ENCODE measurements around the gene CCND2. TPM values are rescaled to one million over a fixed set of nuclear protein-coding genes. Genes with fewer than 3 reads are reported as not detected.

Gene CCND2
- polyA plus RNA-seq, 3 donors = 42.2 to 56.1 (median 52.6) TPM

DNA sequence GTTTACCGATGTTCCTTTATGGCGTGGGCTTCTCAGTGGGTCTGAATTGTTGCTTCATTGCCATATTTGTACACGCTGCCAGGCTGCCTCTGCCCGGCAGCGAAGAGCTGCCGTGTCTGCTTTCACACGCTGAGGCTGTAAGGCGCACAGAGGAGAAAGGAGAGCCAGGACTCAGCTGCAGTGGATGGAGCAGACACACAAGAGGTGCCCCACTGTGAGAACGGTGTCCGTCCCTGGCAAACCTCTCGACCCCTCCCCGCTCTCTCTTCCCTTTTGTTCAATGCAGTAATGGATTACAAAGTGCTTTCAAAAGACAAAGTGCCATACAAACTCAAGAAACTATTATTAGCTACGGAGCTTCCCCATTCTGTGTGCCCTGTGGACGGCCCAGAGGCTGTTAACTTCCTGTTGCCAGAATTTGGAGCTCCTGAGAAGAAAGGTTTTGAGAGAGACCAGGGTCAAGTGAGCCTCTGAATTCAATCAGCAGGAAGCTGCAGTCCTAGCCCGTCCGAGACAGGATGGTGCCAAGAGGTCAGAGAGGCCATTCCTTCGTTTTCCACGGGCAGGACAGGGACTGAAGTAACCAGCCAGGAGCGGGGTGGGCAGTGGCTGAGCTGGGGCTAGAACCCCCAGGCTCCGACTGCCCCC is 15.8 kb downstream of the CCND2 start:
- no peak for DNase-seq (ENCODE audit: low read depth in 3 of 3, low spot score in 2 of 3)

DNA sequence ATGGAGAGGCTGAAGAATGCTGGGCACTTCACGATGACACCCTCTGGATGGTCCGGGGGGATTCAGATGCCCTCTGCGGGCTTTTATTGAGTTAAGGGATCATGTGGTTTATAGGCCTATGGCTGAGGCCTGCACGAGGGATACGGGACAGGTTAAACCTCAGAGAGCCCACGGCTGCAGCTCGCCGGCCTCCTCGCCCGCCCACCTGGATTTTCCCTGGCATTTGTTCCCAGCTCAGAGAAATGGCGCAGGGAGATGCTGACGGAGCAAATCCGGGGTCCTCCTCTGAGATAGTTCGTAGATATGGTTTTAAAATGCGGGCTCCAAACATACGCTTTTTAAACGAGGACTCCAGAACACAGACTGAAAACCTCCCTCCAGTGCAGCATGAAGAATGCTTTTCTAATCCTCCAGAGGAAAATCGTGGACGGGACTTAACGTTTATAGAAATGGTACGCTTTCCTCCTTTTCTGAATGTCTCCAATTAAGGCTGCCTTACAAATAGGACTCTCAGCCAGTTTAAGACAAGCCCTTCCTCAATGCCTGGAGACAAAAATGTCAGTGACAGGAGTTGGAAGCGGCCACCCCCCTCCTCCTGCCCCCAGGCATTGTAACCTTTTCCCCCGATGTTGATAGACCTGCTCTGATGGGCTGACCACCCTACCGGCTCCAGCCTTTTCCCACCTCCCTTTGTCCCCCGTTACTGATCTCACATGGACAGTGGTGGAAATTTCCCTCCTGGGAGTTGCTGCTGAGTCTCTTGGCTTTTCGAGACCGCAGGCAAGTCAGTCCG is 16.6 kb downstream of the CCND2 start:
- no peak for DNase-seq (ENCODE audit: low read depth in 3 of 3, low spot score in 2 of 3)

DNA sequence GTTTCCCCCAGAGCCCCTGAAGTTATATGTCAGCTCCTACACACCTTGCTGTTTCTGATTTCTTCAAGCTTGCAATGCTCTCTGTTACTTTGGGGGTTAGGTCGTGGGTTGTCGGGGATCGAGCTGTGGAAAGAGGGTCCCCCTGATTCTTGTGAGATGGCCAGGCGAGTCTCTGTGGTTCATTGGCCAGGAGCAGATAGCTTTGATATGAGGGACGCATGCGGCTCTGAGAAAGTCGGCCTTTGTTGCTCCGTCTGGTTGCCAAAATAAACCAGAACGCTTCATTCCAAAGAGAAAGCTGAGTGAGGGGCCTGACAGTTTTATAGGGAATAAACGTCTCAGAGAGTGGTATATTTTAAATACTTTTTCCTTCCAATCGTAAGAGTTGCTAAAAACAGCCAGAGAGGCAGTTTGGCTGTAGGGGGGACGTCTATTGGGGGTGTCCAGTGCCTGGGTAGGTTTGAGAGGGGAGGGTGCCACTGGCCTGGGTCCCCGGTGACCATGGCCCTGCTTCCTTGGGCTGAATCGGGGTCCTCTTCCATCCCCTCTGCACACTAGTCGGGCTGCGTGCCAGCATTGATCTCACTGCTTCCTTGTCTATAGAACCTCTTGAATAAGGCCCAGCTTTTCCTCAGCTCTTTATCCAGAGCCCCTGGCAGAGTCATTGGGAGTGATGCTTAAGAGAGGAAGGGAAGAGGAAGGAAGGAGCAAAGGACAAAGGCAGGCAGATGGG is 18.9 kb downstream of the CCND2 start:
- no peak for DNase-seq (ENCODE audit: low read depth in 3 of 3, low spot score in 2 of 3)

DNA sequence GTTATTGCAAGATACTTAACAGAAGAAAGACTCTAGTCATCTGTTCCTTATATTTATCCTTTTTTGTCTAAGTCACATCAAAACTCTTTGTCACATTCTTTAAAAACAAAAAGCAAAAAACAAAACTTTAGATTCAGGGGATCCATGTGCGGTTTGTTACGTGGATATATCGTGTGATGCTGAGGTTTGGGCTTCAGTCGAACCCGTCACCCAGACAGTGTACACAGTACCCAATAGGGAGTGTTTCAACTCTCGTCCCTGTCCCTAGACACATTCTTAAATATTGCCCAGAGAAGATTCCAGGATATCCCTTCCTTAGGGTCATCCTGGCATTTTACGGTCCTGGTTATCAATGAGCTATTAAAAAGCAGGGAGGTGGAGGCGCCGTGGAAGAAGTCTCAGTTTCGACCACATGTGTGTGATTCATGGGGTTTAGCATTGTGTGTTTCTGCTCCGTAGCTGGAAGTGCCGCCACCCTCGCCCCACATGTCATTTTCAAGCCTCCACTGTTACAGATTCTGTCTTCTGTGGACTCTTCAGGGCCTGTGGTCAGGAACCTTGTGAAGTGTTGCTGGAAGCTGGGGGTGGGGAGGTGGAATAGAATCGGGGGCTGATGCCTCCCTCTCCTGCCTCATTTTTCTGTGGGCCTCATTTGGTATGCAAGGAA is 19.9 kb downstream of the CCND2 start:
- DNase-seq (ENCODE audit: low read depth in 3 of 3, low spot score in 2 of 3) = no peak

DNA sequence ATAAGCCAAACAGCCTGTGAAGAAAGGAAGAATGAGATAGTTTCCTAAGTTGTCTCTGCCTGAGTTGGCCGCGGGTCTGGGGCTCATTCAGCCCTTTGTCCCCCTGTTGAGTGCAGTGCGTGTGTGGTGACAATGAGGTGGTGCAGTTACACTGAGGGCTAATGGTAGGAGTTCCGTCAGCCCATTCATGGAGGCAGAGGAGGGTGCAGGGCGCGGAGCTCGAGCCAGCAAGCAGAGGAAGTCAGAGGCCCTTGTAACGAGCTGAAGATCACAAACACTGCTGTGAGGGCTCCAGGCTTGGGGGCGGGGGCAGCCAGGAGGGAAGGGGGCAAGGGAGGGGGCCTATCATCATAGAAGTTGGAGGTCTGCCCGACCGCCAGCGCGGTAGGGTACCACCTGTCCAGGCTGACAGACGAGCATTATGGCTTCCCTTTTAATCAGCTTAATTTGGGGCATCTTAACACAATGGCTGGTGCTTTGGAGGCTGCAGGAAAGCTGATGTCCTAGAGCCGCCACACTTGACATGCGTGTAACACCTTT is 20.5 kb downstream of the CCND2 start:
- no peak for DNase-seq (ENCODE audit: low read depth in 3 of 3, low spot score in 2 of 3)

DNA sequence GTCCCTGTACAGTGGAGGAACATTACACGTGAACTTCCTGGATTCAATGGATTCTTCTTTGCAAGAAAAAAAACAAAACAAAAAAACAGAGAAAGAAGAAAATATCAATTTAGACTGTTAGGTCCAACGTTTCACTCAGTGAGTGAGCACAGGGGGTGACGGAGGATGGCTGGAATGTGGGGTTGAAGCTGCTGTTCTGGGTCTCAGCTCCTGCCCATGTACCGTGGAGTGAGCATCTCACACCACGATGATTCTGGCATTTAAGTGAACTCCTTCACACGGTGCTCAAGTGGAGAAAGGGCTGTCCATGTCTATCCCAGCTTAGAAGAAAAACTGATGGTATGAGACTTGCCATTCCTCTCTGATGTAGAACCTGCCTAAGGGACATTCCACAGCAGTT is 23.2 kb downstream of the CCND2 start:
- DNase-seq (ENCODE audit: low read depth in 3 of 3, low spot score in 2 of 3) = no peak

DNA sequence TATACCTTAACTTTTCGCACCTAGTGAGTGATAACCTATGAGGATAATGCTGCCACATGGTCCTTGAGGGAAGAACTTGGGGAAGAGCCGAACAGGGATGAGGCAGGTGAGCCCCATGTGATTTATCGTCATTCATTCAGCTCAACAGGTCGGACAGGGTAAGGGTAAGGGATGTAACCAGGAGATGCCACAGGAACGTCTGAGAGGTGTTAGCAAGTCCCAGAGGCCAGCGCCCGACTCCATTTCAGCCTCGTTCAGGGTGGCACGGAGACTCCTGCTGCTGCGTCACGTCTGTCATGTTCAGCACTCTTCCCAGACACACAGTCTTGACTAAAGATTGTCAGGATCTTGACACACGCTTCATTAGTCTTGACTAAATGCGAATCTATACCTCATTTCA is 24.1 kb downstream of the CCND2 start:
- DNase-seq (ENCODE audit: low read depth in 3 of 3, low spot score in 2 of 3) = no peak

DNA sequence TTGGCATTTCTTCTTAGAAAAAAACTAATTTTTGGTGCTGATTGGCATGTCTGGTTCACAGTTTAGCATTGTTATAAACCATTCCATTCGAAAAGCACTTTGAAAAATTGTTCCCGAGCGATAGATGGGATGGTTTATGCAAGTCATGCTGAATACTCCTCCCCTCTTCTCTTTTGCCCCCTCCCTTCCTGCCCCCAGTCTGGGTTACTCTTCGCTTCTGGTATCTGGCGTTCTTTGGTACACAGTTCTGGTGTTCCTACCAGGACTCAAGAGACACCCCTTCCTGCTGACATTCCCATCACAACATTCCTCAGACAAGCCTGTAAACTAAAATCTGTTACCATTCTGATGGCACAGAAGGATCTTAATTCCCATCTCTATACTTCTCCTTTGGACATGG is 27.3 kb downstream of the CCND2 start:
- DNase-seq (ENCODE audit: low read depth in 3 of 3, low spot score in 2 of 3) = no peak

DNA sequence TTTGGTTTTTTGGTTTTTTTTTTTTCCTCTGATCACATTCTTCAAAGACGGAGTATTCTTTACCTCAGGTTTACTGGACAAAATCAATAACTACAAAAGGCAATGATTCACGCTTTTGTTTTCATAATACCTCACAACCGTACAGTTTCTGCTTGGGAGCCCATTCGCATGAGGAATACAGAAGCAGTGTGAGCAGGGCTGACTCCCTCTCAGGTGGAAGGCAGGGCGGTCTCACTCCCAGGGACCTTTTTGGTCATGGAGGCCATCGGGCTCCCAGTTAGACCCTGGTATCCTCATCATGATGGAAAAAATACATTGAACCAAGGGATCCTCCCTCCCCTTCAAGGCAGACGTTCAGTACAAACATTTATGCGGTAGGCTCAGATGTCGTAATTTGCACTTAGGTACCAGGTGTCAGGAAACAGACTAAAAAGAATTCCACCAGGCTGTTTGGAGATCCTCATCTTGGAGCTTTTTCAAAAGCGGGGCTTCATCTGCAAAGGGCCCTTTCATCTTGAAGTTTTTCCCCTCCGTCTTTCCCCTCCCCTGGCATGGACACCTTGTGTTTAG is 28.5 kb downstream of the CCND2 start:
- DNase-seq (ENCODE audit: low read depth in 3 of 3, low spot score in 2 of 3) = no peak

DNA sequence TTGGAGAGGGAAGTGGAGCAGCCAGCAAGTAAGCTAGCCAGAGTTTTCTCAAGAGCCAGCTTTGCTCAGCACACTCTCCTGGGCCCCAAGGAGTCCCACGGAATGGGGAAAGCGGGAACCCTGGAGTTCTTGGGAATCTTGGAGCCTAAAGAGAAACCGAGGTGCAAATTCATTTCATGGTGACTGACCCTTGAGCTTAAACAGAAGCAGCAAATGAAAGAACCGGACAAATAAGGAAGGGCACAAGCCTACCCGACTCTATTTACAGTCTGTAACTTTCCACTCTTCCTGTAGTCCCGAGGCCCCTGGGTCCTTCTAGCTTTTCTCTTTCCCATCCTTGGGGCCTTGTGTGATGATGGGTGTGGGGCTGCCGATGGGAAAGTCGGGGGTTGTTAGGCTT is 29.3 kb downstream of the CCND2 start:
- DNase-seq (ENCODE audit: low read depth in 3 of 3, low spot score in 2 of 3) = no peak

DNA sequence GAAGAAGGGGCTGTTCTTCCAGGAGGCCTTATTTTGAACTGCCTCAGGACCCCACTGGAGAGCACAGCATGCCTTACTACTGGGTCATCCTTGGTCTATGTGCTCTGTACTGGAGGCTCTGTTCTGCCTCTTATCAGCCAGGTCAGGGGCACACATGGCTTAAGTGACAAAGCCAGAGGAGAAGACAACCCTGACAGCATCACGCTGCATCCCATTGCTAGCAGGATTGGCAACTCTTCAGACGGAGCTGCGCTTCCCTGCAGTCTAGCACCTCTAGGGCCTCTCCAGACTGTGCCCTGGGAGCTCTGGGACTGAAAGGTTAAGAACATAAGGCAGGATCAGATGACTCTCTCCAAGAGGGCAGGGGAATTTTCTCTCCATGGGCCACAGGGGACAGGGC is 30.2 kb downstream of the CCND2 start:
- DNase-seq (ENCODE audit: low read depth in 3 of 3, low spot score in 2 of 3) = no peak

DNA sequence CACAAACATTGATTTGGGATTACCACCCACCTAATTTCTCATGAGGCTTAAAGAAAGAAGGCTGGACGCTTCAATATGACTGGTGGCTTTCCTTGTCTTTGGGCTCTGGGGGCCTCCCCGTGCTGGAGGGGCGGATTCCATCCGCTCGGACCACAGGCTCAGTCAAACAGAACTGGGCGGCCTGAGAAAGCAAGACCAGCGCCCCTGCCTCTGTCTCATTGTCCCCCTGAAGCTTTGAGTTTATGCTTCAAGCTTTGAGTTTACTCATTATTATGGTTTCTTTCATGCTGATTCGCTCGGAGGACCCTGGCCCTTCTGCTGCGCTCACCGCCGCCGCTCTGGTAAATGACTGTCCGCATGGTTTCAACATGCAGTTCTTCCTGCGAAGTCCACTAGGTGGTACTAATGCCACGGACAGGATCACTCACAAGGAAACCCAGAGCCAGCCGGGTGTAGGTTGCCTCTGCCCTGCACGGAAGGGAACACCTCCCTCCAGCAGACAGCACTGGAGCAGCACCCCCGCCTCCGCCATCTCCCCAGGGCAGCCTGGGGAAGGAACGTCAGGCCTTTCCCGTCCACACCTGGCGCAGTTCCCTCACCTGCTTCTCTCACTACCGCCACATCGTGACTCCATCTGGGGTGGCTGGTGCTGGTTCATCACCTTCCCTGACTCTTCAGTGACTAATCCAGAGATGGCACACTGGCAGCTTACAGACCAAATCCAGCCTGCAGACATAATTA is 34.2 kb downstream of the CCND2 start:
- DNase-seq (ENCODE audit: low read depth in 3 of 3, low spot score in 2 of 3) = peak in 1 of 3 donors; percentile 74

DNA sequence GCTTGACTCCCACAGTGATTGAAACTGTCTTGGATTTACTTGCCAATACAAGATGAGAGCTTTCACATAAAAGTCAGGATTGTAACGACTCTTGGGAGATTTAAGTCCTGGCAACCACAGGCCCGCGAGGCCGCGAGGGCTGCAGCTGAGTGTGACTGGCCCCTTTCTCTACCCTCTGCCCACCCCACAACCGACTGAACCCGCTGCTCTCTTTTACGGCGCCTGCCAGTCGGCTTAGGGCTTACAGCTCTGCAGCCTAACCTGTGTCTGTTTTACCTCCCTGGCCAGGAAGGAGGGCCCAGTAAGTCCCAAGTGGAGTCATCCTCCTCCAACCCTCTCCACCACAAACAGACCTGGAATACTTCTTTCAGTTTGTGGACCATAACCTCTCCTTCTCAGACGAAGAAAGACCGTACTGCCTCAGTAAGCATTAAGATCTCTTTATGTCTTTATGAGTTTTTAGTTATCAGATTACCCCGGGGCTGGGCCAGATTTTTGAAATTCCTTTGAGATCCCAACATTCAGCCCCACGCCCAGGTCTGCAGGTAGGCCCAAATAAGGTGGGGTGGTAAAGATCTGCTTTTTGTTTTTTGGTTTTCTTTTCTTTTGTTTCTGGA is 34.9 kb downstream of the CCND2 start:
- no peak for DNase-seq (ENCODE audit: low read depth in 3 of 3, low spot score in 2 of 3)

DNA sequence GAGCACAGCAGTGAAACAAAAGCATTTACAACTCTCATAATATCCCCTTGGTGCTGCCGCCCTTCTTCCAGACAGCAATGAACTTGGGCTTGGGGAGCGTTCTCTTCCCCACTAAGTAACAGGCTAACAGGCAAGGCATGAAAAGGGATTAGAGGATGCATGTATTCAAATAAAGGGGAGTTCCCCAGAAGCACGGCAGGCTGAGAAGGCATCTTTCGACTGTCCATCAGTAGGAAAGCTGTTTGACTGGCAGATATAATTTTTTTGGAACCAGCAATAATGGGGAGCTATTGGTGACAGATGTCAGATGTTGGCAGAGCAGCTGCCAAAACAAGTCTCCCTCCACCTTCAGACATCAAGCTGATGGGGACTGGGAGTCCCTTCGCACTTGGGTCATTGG is 38.2 kb downstream of the CCND2 start:
- no peak for DNase-seq (ENCODE audit: low read depth in 3 of 3, low spot score in 2 of 3)

DNA sequence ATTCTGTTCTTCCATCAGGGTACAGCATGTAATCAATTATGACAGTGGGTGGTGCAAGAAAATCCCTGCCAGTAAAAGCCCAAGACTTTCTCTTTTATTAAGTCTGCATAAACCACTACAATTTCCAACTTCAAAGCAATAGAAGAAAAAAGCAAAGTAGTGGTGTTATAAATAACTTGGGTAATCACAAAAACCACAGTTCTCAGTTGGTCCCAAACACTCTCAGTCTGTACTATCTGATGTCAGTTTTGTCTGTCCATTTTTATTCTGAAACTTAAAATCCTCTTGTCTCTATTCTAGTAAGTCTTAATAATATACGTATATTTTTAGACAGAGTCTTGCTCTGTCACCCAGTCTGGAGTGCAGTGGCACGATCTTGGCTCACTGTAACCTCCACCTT is 38.7 kb downstream of the CCND2 start:
- no peak for DNase-seq (ENCODE audit: low read depth in 3 of 3, low spot score in 2 of 3)

DNA sequence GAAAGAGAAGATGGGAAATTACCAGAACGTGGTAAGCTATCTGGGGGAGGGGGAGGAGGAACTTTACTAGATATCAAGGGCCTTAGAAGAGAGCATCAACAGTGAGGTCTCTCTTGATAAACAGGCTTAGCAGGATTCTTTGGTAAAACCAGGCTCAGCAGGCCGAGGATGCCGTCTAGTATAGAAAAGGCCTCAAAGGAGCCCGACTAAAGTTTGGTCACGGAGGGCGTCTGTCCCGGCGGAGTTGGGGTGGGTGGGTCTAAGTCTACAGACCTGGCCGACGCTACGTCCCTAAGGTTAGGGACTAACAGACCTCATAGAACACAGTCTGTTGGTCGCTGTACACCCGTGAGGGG is 46.9 kb downstream of the CCND2 start:
- peak in 1 of 3 donors; percentile 41 for DNase-seq (ENCODE audit: low read depth in 3 of 3, low spot score in 2 of 3)

DNA sequence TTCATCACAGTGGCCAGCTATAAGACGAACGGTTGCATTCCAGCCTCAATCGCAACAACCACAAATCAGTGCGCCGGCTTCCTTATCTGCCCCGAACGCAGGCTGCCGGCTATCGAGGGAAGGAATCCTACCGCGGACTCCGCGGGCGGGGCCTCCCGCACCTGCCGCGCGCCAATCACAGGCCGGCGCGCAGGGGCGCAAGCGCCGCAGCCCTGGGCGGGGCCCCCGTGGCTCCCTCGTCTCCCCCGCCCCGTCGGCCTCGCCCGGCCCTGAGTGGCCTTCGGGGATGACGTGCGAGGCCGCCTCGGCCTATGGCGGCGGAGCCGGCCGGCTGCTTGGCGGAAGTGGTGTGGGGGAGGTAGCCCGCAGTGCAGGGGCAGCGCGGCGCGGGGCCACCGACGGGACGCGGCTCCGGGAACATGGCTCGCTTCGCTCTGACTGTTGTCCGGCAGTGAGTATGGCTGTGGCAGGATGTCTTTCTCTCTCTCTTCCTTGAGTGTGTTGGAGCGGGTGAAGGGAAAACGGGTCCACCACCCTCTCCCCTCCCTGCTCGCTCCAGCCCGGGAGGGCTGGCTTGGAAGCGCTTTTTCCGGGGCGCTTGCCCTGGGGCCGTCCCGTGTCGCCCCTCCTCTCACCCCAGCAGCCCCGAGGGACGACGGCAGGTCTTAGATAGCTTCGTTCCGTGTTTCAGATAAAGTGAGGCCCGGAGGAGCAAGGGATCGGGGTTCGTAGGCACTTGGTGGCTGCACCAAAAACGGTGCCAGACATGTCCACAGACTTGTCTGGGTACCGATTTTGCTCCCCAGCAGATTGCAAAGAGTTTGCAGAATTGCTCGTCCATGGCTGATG is 47.5 kb downstream of the CCND2 start, which contains the start of gene TIGAR:
TSS of gene TIGAR (plus strand) at position 361 of the 849 bp plus-strand sequence. CDS start at position 420, 59 bp downstream.
- DNase-seq (ENCODE audit: low read depth in 3 of 3, low spot score in 2 of 3) = peak; percentile 80 to 91 (median 88)

DNA sequence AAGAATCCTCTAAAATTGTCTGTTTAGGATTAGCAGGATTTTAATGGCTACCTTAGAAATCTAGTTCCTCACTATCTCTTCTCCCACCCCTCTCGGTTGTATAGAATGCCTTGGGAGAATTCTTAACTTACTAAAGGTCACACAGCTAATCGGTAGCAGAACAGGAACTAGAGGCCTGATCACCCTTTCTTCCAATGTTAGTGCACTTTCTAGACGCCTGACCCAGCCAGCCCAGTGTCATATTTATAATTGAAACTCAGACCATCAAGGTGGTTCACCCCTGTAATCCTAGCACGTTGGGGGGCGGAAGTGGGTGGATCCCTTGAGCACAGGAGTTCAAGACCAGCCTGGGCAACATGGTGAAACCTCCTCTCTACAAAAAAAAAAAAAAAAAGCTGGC is 49.2 kb downstream of the CCND2 start:
- DNase-seq (ENCODE audit: low read depth in 3 of 3, low spot score in 2 of 3) = no peak

Measured in right renal cortex interstitium (tissue), 3 donors.